SH-SY5Y (cell line): ENCODE measurements around the gene RPL19.

Source experiments
- GATA2 ChIP-seq: IDR thresholded peaks from 2 replicates; pipeline ENCODE4 v1.6.1; 2011; ENCODE audit warnings: mild to moderate bottlenecking, low read depth, low read length
- GATA3 ChIP-seq: IDR thresholded peaks from 2 replicates; pipeline ENCODE4 v1.6.1; 2011; ENCODE audit warnings: low read depth, mild to moderate bottlenecking, low read length, moderate library complexity

DNA sequence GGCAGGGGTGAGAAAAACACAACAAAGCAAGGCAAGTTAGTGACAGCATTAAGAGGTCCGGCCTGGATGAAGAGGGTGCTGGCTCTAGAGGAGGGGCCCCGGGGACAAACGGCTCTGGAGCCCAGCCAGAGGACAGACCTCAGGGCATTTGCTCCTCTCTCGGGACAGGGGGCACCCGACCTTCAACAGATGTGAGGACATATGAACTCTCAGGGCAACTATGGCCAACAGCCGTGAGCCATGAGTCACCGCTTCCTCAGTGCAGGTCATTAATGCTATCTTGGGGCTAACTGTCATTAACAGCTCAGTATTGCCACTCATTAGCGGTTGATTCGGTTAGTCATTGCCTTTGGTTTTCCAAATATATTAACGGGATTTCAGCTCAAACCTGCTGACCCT, 24.4 kb upstream of the RPL19 start:
- TF ChIP-seq GATA2, result no peak
- TF ChIP-seq GATA3, result no peak
